Measurements from ENCODE around the gene POU6F1. TPM values are rescaled to one million over a fixed set of nuclear protein-coding genes. Genes with fewer than 3 reads are reported as not detected.

Gene POU6F1
- total and polyA plus RNA-seq, 9 of the 15 experiments (the other 6 are each of a cell fraction or from before 2014, with no cell fraction given) = 0.14 to 3.3 (median 1.1) TPM

- CTCF ChIA-PET (ENCODE audit: low intra/inter-chr PET ratio) = interaction anchor here (0.8 kb wide), 1 partner anchor 200 kb away, joined by 4 read pairs; the partner anchor contains the start of gene LETMD1
- H2AFZ ChIP-seq (ENCODE audit: low read depth, low read length) = no peak overlapping the region
- no peak for ATAC-seq
- no TSS peak for BruUV-seq (replicated peaks)
- intact Hi-C loops (cut with micrococcal nuclease) (loop anchor here (2.0 kb wide), 3 partner anchors 75 to 423 kb away; partner anchors contain the start of gene TFCP2), in situ Hi-C loops (cut with MboI) (no loop called here)
- H3K9ac ChIP-seq (ENCODE audit: insufficient read depth in 1 of 2, low read depth in 2 of 2, low read length in 2 of 2) = peak overlapping the region; percentile 6 to 44; a peak in 1 of 4 replicates
- no peak for FAIRE-seq
- H4K20me1 ChIP-seq (replicated peaks; ENCODE audit: control insufficient read depth, insufficient read depth, low read length) = no peaks in the 10 kb centered on the region
- H3K79me2 ChIP-seq (ENCODE audit: control insufficient read depth, insufficient read depth, low read length) = peaks cover 7% of the 10 kb centered on the region; the same call in 1 of the 3 replicates
- H3K9me1 ChIP-seq (ENCODE audit: control insufficient read depth, insufficient read depth, low read length) = no peaks in the 10 kb centered on the region
- peaks cover 0 to 30% of the 10 kb centered on the region in 2 experiments; a peak in 3 of 5 replicates for H3K4me1 ChIP-seq (replicated peaks in 1 of 2; ENCODE audit: control insufficient read depth in 2 of 2, insufficient read depth in 2 of 2, low read length in 2 of 2)
- 83% methylated on average over 14 of the region's 14 CpGs for WGBS (ENCODE audit: insufficient coverage, low coverage, missing lambda C conversion rate)
- DNase-seq (ENCODE audit: extremely low read depth in 1 of 4, low spot score in 3 of 4) = no peak
- H3K36me3 ChIP-seq (ENCODE audit: control insufficient read depth, insufficient read depth, low read length) = peaks cover 44% of the 10 kb centered on the region
- no peaks in the 10 kb centered on the region for H3K27me3 ChIP-seq (ENCODE audit: control insufficient read depth in 2 of 2, insufficient read depth in 2 of 2, low read length in 2 of 2)
- no peaks in the 10 kb centered on the region for H3K9me3 ChIP-seq (replicated peaks; ENCODE audit: control insufficient read depth, insufficient read depth, low read depth, low read length)
- TF ChIP-seq RNF219 (CRISPR knock-in tag; IDR thresholded peaks at IDR 0.05) = no peak
- no peak for TF ChIP-seq SUPT5H (IDR thresholded peaks at IDR 0.05)
- TF ChIP-seq CHD1 (IDR thresholded peaks at IDR 0.05; ENCODE audit: low read length) = no peak
- TF ChIP-seq TRIM24 (IDR thresholded peaks at IDR 0.05) = no peak
- TF ChIP-seq KAT2B (IDR thresholded peaks at IDR 0.05; ENCODE audit: low read depth, low read length) = no peak
- TF ChIP-seq HMGN3 (IDR thresholded peaks at IDR 0.05; ENCODE audit: borderline replicate concordance, extremely low read depth, insufficient read length, low read depth, low read length) = no peak
- TF ChIP-seq TBL1XR1 (IDR thresholded peaks at IDR 0.05; ENCODE audit: low read length in 2 of 2) = no peak
- TF ChIP-seq ZFX (CRISPR knock-in tag; IDR thresholded peaks at IDR 0.05) = no peak
- no peak for TF ChIP-seq ZNF699 (CRISPR knock-in tag; IDR thresholded peaks at IDR 0.05; ENCODE audit: insufficient replicate concordance)
- no peak for TF ChIP-seq BCLAF1 (IDR thresholded peaks at IDR 0.05; ENCODE audit: borderline replicate concordance in 1 of 2, control insufficient read depth in 1 of 2, low read depth in 2 of 2, low read length in 1 of 2)
- TF ChIP-seq PTTG1 (tag; IDR thresholded peaks at IDR 0.05; ENCODE audit: low read depth) = no peak
- H3K4me2 ChIP-seq (ENCODE audit: insufficient read depth, low read length) = no peak overlapping the region; the same call in 1 of the 2 replicates
- POLR2A ChIA-PET = no interaction called here
- H3K4me3 ChIP-seq = no peak overlapping the region
- peak overlapping the region; percentile 76 for H3K27ac ChIP-seq (ENCODE audit: extremely low read depth, low read depth, low read length)
These were observed 29.8 kb upstream of the POU6F1 start for GRCh38 chr12:51247523-51248206.

All from K562 (cell line).